Measurements from ENCODE around the gene ALS2.
"Not testable (repeated sequence)": the region's sequence is repeated elsewhere in the genome, so short reads cannot be mapped to it uniquely, and the experiment has no call there.

The ALS2 gene

GRCh38 chr2:201793631-201794030 lies 12.9 kb upstream of the ALS2 start:
- no peak for DNase-seq

- DNase-seq: no peak
Measured at GRCh38 chr2:201790989-201791388, 10.3 kb upstream of the ALS2 start.

GRCh38 chr2:201790291-201790690 lies 9.6 kb upstream of the ALS2 start:
- DNase-seq: no peak

- DNase-seq: no peak
Measured at GRCh38 chr2:201789395-201789794, 8.7 kb upstream of the ALS2 start.

GRCh38 chr2:201788371-201788770 lies 7.6 kb upstream of the ALS2 start:
- DNase-seq: no peak

GRCh38 chr2:201786471-201786870 lies 5.7 kb upstream of the ALS2 start:
- no peak for DNase-seq

GRCh38 chr2:201785135-201785534 lies 4.4 kb upstream of the ALS2 start:
- no peak for DNase-seq

GRCh38 chr2:201784563-201784962 lies 3.8 kb upstream of the ALS2 start:
- DNase-seq: no peak

GRCh38 chr2:201781557-201782051 lies 871 bp upstream of the ALS2 start:
- no peak for DNase-seq

GRCh38 chr2:201779901-201780673 lies 646 bp downstream of the ALS2 start:
- DNase-seq: no peak

- DNase-seq: no peak
Measured at GRCh38 chr2:201777869-201778268, 2.9 kb downstream of the ALS2 start.

GRCh38 chr2:201777043-201777442 lies 3.7 kb downstream of the ALS2 start:
- DNase-seq: no peak

- no peak for DNase-seq
Measured at GRCh38 chr2:201775326-201775725, 5.4 kb downstream of the ALS2 start.

GRCh38 chr2:201774546-201774945 lies 6.2 kb downstream of the ALS2 start:
- DNase-seq: no peak

GRCh38 chr2:201773990-201774389 lies 6.7 kb downstream of the ALS2 start:
- no peak for DNase-seq

- no peak for DNase-seq
Measured at GRCh38 chr2:201769666-201770373, 10.9 kb downstream of the ALS2 start.

- DNase-seq: no peak
Measured at GRCh38 chr2:201768918-201769317, 11.8 kb downstream of the ALS2 start.

GRCh38 chr2:201765799-201766198 lies 14.9 kb downstream of the ALS2 start:
- no peak for DNase-seq

GRCh38 chr2:201764469-201764868 lies 16.3 kb downstream of the ALS2 start:
- not testable (repeated sequence) for DNase-seq

- no peak for DNase-seq
Measured at GRCh38 chr2:201761101-201761500, 19.6 kb downstream of the ALS2 start.

GRCh38 chr2:201759567-201759966 lies 21.2 kb downstream of the ALS2 start:
- DNase-seq: no peak

- no peak for DNase-seq
Measured at GRCh38 chr2:201758873-201759272, 21.9 kb downstream of the ALS2 start.

- DNase-seq: no peak
Measured at GRCh38 chr2:201758234-201758633, 22.5 kb downstream of the ALS2 start.

GRCh38 chr2:201754717-201755415 lies 25.9 kb downstream of the ALS2 start:
- DNase-seq: no peak
